ENCODE results near the gene PPP4R1.
"Not testable (repeated sequence)": the region's sequence is repeated elsewhere in the genome, so short reads cannot be mapped to it uniquely, and the experiment has no call there.

Gene PPP4R1

GRCh38 chr18:9614401-9615279, at the start of gene PPP4R1:
Gene PPP4R1 (minus strand): TSS chr18:9614559. CDS start chr18:9614484, 75 bp downstream.
- DNase-seq = no peak

GRCh38 chr18:9663377-9663776, 49.0 kb upstream of the PPP4R1 start:
- DNase-seq = no peak

GRCh38 chr18:9661564-9661963, 47.2 kb upstream of the PPP4R1 start:
- no peak for DNase-seq

GRCh38 chr18:9659499-9660375, 45.4 kb upstream of the PPP4R1 start:
- DNase-seq = no peak

- no peak for DNase-seq
These were observed 43.8 kb upstream of the PPP4R1 start for GRCh38 chr18:9658087-9658641.

GRCh38 chr18:9655232-9655767, 40.9 kb upstream of the PPP4R1 start:
- DNase-seq = no peak

- no peak for DNase-seq
These were observed 39.0 kb upstream of the PPP4R1 start for GRCh38 chr18:9653390-9653789.

- DNase-seq = no peak
These were observed 34.8 kb upstream of the PPP4R1 start for GRCh38 chr18:9649164-9649540.

GRCh38 chr18:9648431-9649163, 34.2 kb upstream of the PPP4R1 start:
- no peak for DNase-seq

- DNase-seq = no peak
These were observed 33.4 kb upstream of the PPP4R1 start for GRCh38 chr18:9647496-9648323.

- DNase-seq = no peak
These were observed 29.2 kb upstream of the PPP4R1 start for GRCh38 chr18:9643549-9643948.

GRCh38 chr18:9642799-9643462, 28.6 kb upstream of the PPP4R1 start:
- no peak for DNase-seq

GRCh38 chr18:9641081-9641480, 26.7 kb upstream of the PPP4R1 start:
- DNase-seq = not testable (repeated sequence)

- DNase-seq = no peak
These were observed 24.5 kb upstream of the PPP4R1 start for GRCh38 chr18:9638886-9639285.

GRCh38 chr18:9637036-9637767, 22.8 kb upstream of the PPP4R1 start:
- DNase-seq = no peak

GRCh38 chr18:9634856-9635255, 20.5 kb upstream of the PPP4R1 start:
- no peak for DNase-seq

GRCh38 chr18:9631814-9632496, 17.6 kb upstream of the PPP4R1 start:
- DNase-seq = no peak

GRCh38 chr18:9630444-9630843, 16.1 kb upstream of the PPP4R1 start:
- DNase-seq = no peak

GRCh38 chr18:9629709-9630108, 15.3 kb upstream of the PPP4R1 start:
- DNase-seq = no peak

- no peak for DNase-seq
These were observed 14.6 kb upstream of the PPP4R1 start for GRCh38 chr18:9628984-9629383.

Measured in SIG-M5 (cell line).